ENCODE data around the gene ZNF608. TPM values are rescaled to one million over a fixed set of nuclear protein-coding genes. Genes with fewer than 3 reads are reported as not detected.

Gene ZNF608
- total and polyA plus RNA-seq, 2 experiments from 2014 or later = 12.4 to 30.0 TPM

- Histone ChIP-seq H3K9me3 (ENCODE audit: low read depth) (no peaks in the 10 kb centered on the region), H3K4me1 (ENCODE audit: insufficient read depth) (no peaks in the 10 kb centered on the region), H4K20me1 (ENCODE audit: insufficient read depth, poor library complexity, severe bottlenecking) (no peaks in the 10 kb centered on the region), H2AFZ (no peak overlapping the region), H3K4me2 (no peak overlapping the region), H3K36me3 (replicated peaks; ENCODE audit: insufficient read depth, low read depth) (no peaks in the 10 kb centered on the region), H3K27me3 (no peaks in the 10 kb centered on the region), H3K27ac (no peak overlapping the region), H3K4me3 (no peak overlapping the region), H3K79me2 (no peaks in the 10 kb centered on the region), H3K9me2 (replicated peaks; ENCODE audit: insufficient read depth) (no peaks in the 10 kb centered on the region)
- DNase-seq (ENCODE audit: low spot score) = no peak
- 57% methylated on average over 3 of the region's 3 CpGs for WGBS (ENCODE audit: low lambda C conversion rate, missing lambda C conversion rate)
- TF ChIP-seq EZH2 (IDR thresholded peaks at IDR 0.05; ENCODE audit: borderline replicate concordance) (no peak), EZH2phosphoT487 (IDR thresholded peaks at IDR 0.05; ENCODE audit: low read depth, severe bottlenecking, unreplicated experiment) (no peak), CTCF (IDR thresholded peaks at IDR 0.05; ENCODE audit: poor library complexity) (no peak)
Measured at GRCh38 chr5:124764992-124765611, 18.7 kb upstream of the ZNF608 start.

- H3K27me3 ChIP-seq = no peaks in the 10 kb centered on the region
- H3K4me3 ChIP-seq = no peak overlapping the region
- TF ChIP-seq EZH2phosphoT487 (IDR thresholded peaks at IDR 0.05; ENCODE audit: low read depth, severe bottlenecking, unreplicated experiment) (no peak), EZH2 (IDR thresholded peaks at IDR 0.05; ENCODE audit: borderline replicate concordance) (no peak), CTCF (IDR thresholded peaks at IDR 0.05; ENCODE audit: poor library complexity) (no peak)
- no peak overlapping the region for H3K27ac ChIP-seq
- H2AFZ ChIP-seq = no peak overlapping the region
- H3K9me3 ChIP-seq (ENCODE audit: low read depth) = no peaks in the 10 kb centered on the region
- no peak overlapping the region for H3K4me2 ChIP-seq
- H3K36me3 ChIP-seq (replicated peaks; ENCODE audit: insufficient read depth, low read depth) = no peaks in the 10 kb centered on the region
- no peaks in the 10 kb centered on the region for H3K79me2 ChIP-seq
- DNase-seq (ENCODE audit: low spot score) = no peak
- no peaks in the 10 kb centered on the region for H3K9me2 ChIP-seq (replicated peaks; ENCODE audit: insufficient read depth)
- whole genome bisulfite sequencing (ENCODE audit: low lambda C conversion rate, missing lambda C conversion rate) = 90% methylated on average over 1 of the region's 1 CpG
- H4K20me1 ChIP-seq (ENCODE audit: insufficient read depth, poor library complexity, severe bottlenecking) = no peaks in the 10 kb centered on the region
- no peaks in the 10 kb centered on the region for H3K4me1 ChIP-seq (ENCODE audit: insufficient read depth)
Measured at GRCh38 chr5:124764585-124764984, 18.1 kb upstream of the ZNF608 start.

DNA sequence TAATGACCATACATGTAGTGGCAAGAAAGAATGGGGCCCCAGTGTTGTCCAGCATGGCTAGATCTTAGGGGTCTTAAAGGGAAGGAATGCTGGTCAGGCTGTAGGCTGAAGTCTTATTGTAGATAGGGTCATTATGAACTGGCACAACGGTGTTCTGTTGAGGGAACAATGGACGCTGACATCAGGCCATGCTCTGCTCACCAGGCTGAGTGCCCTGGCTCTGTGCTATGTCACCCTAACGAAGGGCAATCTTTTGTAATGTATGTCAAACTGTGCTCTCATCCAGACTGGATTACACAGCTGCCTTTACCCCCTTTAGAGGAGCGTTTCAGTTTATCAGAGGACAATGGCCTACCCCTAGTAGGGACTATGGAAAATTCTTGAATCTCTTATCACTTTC lies 14.6 kb upstream of the ZNF608 start:
- Histone ChIP-seq H3K9me2 (replicated peaks; ENCODE audit: insufficient read depth) (no peaks in the 10 kb centered on the region), H3K4me3 (no peak overlapping the region), H2AFZ (no peak overlapping the region), H3K4me2 (no peak overlapping the region), H3K4me1 (ENCODE audit: insufficient read depth) (no peaks in the 10 kb centered on the region), H3K36me3 (replicated peaks; ENCODE audit: insufficient read depth, low read depth) (no peaks in the 10 kb centered on the region), H3K79me2 (no peaks in the 10 kb centered on the region), H3K9me3 (ENCODE audit: low read depth) (no peaks in the 10 kb centered on the region), H3K27me3 (no peaks in the 10 kb centered on the region), H4K20me1 (ENCODE audit: insufficient read depth, poor library complexity, severe bottlenecking) (no peaks in the 10 kb centered on the region), H3K27ac (no peak overlapping the region)
- 79% methylated on average over 4 of the region's 4 CpGs for WGBS (ENCODE audit: low lambda C conversion rate, missing lambda C conversion rate)
- no peak for TF ChIP-seq EZH2 (IDR thresholded peaks at IDR 0.05; ENCODE audit: borderline replicate concordance)
- TF ChIP-seq CTCF (IDR thresholded peaks at IDR 0.05; ENCODE audit: poor library complexity) = no peak
- no peak for TF ChIP-seq EZH2phosphoT487 (IDR thresholded peaks at IDR 0.05; ENCODE audit: low read depth, severe bottlenecking, unreplicated experiment)
- no peak for DNase-seq (ENCODE audit: low spot score)

Measured in hepatocyte (in vitro differentiated cells).